Measurements from ENCODE around the gene ATP10A. TPM values are rescaled to one million over a fixed set of nuclear protein-coding genes. Genes with fewer than 3 reads are reported as not detected.
A peak's percentile ranks its signal among the peaks of the same experiment; 100 is the strongest.

ATP10A gene
- total RNA-seq, 1 donor from 2014 or later = 71.9 TPM

- peak overlapping the region; percentile 92 for H3K27ac Mint-ChIP-seq (ENCODE audit: unreplicated experiment)
Observed at GRCh38 chr15:25789616-25789999, 73.5 kb downstream of the ATP10A start.

GRCh38 chr15:25789211-25789610, 73.9 kb downstream of the ATP10A start:
- no peak for DNase-seq (ENCODE audit: extremely low spot score, unreplicated experiment)
- TF ChIP-seq CTCF (IDR thresholded peaks at IDR 0.05) = no peak
- H3K36me3 Mint-ChIP-seq (ENCODE audit: unreplicated experiment) = peaks cover 4% of the 10 kb centered on the region
- no peaks in the 10 kb centered on the region for H3K27me3 Mint-ChIP-seq (ENCODE audit: unreplicated experiment)
- no peaks in the 10 kb centered on the region for H3K9me3 Mint-ChIP-seq (ENCODE audit: unreplicated experiment)
- H3K4me1 Mint-ChIP-seq (ENCODE audit: unreplicated experiment) = peaks cover 81% of the 10 kb centered on the region
- H3K4me3 Mint-ChIP-seq (ENCODE audit: unreplicated experiment) = no peak overlapping the region
- peak overlapping the region; percentile 92 for H3K27ac Mint-ChIP-seq (ENCODE audit: unreplicated experiment)

More at GRCh38 chr15:25789616-25789999, 73.5 kb downstream of the ATP10A start:
- Mint-ChIP-seq H3K9me3 (ENCODE audit: unreplicated experiment) (no peaks in the 10 kb centered on the region), H3K4me1 (ENCODE audit: unreplicated experiment) (peaks cover 77% of the 10 kb centered on the region), H3K4me3 (ENCODE audit: unreplicated experiment) (peak overlapping the region; percentile 47), H3K27me3 (ENCODE audit: unreplicated experiment) (no peaks in the 10 kb centered on the region), H3K36me3 (ENCODE audit: unreplicated experiment) (peaks cover 4% of the 10 kb centered on the region)
- TF ChIP-seq CTCF (IDR thresholded peaks at IDR 0.05) = no peak
- DNase-seq (ENCODE audit: extremely low spot score, unreplicated experiment) = no peak

- H3K4me3 Mint-ChIP-seq (ENCODE audit: unreplicated experiment) = no peak overlapping the region
- H3K27ac Mint-ChIP-seq (ENCODE audit: unreplicated experiment) = peak overlapping the region; percentile 92
Observed at GRCh38 chr15:25787855-25788520, 75.1 kb downstream of the ATP10A start.

GRCh38 chr15:25787381-25787780, 75.7 kb downstream of the ATP10A start:
- H3K4me1 Mint-ChIP-seq (ENCODE audit: unreplicated experiment) = peaks cover 80% of the 10 kb centered on the region
- H3K36me3 Mint-ChIP-seq (ENCODE audit: unreplicated experiment) = peaks cover 6% of the 10 kb centered on the region
- TF ChIP-seq CTCF (IDR thresholded peaks at IDR 0.05) = no peak
- peak overlapping the region; percentile 58 for H3K27ac Mint-ChIP-seq (ENCODE audit: unreplicated experiment)
- H3K9me3 Mint-ChIP-seq (ENCODE audit: unreplicated experiment) = no peaks in the 10 kb centered on the region
- H3K4me3 Mint-ChIP-seq (ENCODE audit: unreplicated experiment) = no peak overlapping the region
- H3K27me3 Mint-ChIP-seq (ENCODE audit: unreplicated experiment) = no peaks in the 10 kb centered on the region
- DNase-seq (ENCODE audit: extremely low spot score, unreplicated experiment) = no peak

More at GRCh38 chr15:25787855-25788520, 75.1 kb downstream of the ATP10A start:
- Mint-ChIP-seq H3K27me3 (ENCODE audit: unreplicated experiment) (no peaks in the 10 kb centered on the region), H3K4me1 (ENCODE audit: unreplicated experiment) (peaks cover 82% of the 10 kb centered on the region), H3K9me3 (ENCODE audit: unreplicated experiment) (no peaks in the 10 kb centered on the region), H3K36me3 (ENCODE audit: unreplicated experiment) (peaks cover 6% of the 10 kb centered on the region)
- DNase-seq (ENCODE audit: extremely low spot score, unreplicated experiment) = no peak
- TF ChIP-seq CTCF (IDR thresholded peaks at IDR 0.05) = no peak

- Mint-ChIP-seq H3K9me3 (ENCODE audit: unreplicated experiment) (no peaks in the 10 kb centered on the region), H3K27ac (ENCODE audit: unreplicated experiment) (peak overlapping the region; percentile 75), H3K27me3 (ENCODE audit: unreplicated experiment) (no peaks in the 10 kb centered on the region), H3K36me3 (ENCODE audit: unreplicated experiment) (peaks cover 6% of the 10 kb centered on the region), H3K4me1 (ENCODE audit: unreplicated experiment) (peaks cover 73% of the 10 kb centered on the region), H3K4me3 (ENCODE audit: unreplicated experiment) (no peak overlapping the region)
- TF ChIP-seq CTCF (IDR thresholded peaks at IDR 0.05) = no peak
- DNase-seq (ENCODE audit: extremely low spot score, unreplicated experiment) = no peak
Observed at GRCh38 chr15:25786040-25786439, 77.1 kb downstream of the ATP10A start.

Measured in osteocyte (in vitro differentiated cells).